ENCODE results near the gene RBM42. TPM values are rescaled to one million over a fixed set of nuclear protein-coding genes. Genes with fewer than 3 reads are reported as not detected.

RBM42 gene
- total and polyA plus RNA-seq, 9 of the 15 experiments (the other 6 are each of a cell fraction or from before 2014, with no cell fraction given), result 5.7 to 149 (median 32.4) TPM

GRCh38 chr19:35655600-35655999 lies 26.8 kb downstream of the RBM42 start (continued):
- no peak for TF ChIP-seq NONO (IDR thresholded peaks at IDR 0.05; ENCODE audit: low read depth in 2 of 2, low read length in 1 of 2)
- no peak for TF ChIP-seq PPARD (CRISPR knock-in tag; IDR thresholded peaks at IDR 0.05)
- no peak for TF ChIP-seq ZNF354B (CRISPR knock-in tag; IDR thresholded peaks at IDR 0.05)

DNA sequence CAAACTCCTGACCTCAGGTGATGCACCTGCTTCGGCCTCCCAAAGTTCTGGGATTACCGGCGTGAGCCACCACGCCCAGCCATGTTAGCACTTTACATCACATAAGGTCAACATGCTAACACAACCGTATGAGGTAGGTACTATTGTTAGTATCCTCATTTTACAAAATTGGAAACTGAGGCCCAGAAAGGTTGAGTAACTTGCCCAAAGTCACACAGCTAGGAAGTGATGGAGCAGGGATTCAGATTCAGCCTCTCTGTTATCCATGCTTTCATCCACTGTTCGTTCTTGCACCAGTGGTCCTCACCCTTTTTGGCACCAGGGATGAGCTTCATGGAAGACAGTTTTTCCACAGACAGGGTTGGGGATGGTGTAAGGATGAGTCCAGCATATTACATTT lies 27.9 kb downstream of the RBM42 start:
- ChIA-PET CTCF (ENCODE audit: low intra/inter-chr PET ratio) (interaction anchor here (0.6 kb wide), 1 partner anchor 17 kb away, joined by 4 read pairs; no protein-coding TSS in a partner anchor), POLR2A (interaction anchor here (1.2 to 3.7 kb wide), 4 partner anchors 9 to 17 kb away, joined by 3 to 14 read pairs (median 10); partner anchors contain the start of gene COX6B1)
- H3K4me1 ChIP-seq (replicated peaks in 1 of 2; ENCODE audit: control insufficient read depth in 2 of 2, insufficient read depth in 2 of 2, low read length in 2 of 2), result no peaks in the 10 kb centered on the region
- 97% methylated on average over 6 of the region's 6 CpGs for WGBS (ENCODE audit: insufficient coverage, low coverage, missing lambda C conversion rate)
- H3K9me3 ChIP-seq (replicated peaks; ENCODE audit: control insufficient read depth, insufficient read depth, low read depth, low read length), result no peaks in the 10 kb centered on the region
- H3K27ac ChIP-seq (ENCODE audit: extremely low read depth, low read depth, low read length), result no peak overlapping the region
- in situ Hi-C loops (cut with MboI), result no loop called here
- ATAC-seq (no peak), FAIRE-seq (no peak), DNase-seq (ENCODE audit: extremely low read depth in 1 of 4, low spot score in 3 of 4) (no peak)
- H2AFZ ChIP-seq (ENCODE audit: low read depth, low read length), result no peak overlapping the region
- no peak for TF ChIP-seq NFE2 (IDR thresholded peaks at IDR 0.05; ENCODE audit: low read depth)
- TF ChIP-seq ATF6 (CRISPR knock-in tag; IDR thresholded peaks at IDR 0.05), result no peak
- TF ChIP-seq RBM25 (IDR thresholded peaks at IDR 0.05; ENCODE audit: low read depth, low read length, severe bottlenecking), result peak; percentile 83
- peak; percentile 60 for TF ChIP-seq ZFP36 (IDR thresholded peaks at IDR 0.05; ENCODE audit: low read depth, low read length, partially characterized antibody)
- no peak for TF ChIP-seq ETV5 (CRISPR knock-in tag; IDR thresholded peaks at IDR 0.05; ENCODE audit: low read depth)
- 0 out of 2 replicates have a peak, but pooled peaks have one; percentile 26 for TF ChIP-seq ETV1 (tag; conservative IDR thresholded peaks at IDR 0.05; ENCODE audit: low read depth)
- TF ChIP-seq BCOR (IDR thresholded peaks at IDR 0.05), result peak; percentile 82; the same call in 1 of the 2 replicates
- peaks cover 6% of the 10 kb centered on the region for H4K20me1 ChIP-seq (replicated peaks; ENCODE audit: control insufficient read depth, insufficient read depth, low read length)
- H3K79me2 ChIP-seq (ENCODE audit: control insufficient read depth, insufficient read depth, low read length), result peaks cover 2% of the 10 kb centered on the region; the same call in 1 of the 3 replicates
- intact Hi-C loops (cut with micrococcal nuclease), result no loop called here
- no peaks in the 10 kb centered on the region for H3K9me1 ChIP-seq (ENCODE audit: control insufficient read depth, insufficient read depth, low read length)
- BruUV-seq (replicated peaks), result TSS peak; percentile 4
- peaks cover 55% of the 10 kb centered on the region; the same call in 2 of the 3 replicates for H3K36me3 ChIP-seq (ENCODE audit: control insufficient read depth, insufficient read depth, low read length)
- H3K9ac ChIP-seq (ENCODE audit: insufficient read depth in 1 of 2, low read depth in 2 of 2, low read length in 2 of 2), result no peak overlapping the region
- H3K4me2 ChIP-seq (ENCODE audit: insufficient read depth, low read length), result no peak overlapping the region
- no peak overlapping the region for H3K4me3 ChIP-seq
- H3K27me3 ChIP-seq (ENCODE audit: control insufficient read depth in 2 of 2, insufficient read depth in 2 of 2, low read length in 2 of 2), result no peaks in the 10 kb centered on the region

Measured in K562 (cell line).